Mesenchymal stem cell (in vitro differentiated cells and primary cell): ENCODE measurements around the gene AVP.
A peak's percentile ranks its signal among the peaks of the same experiment; 100 is the strongest.

Experiments
- DNase-seq: peaks from one replicate; pipeline ENCODE4 v3.0.0-alpha.2; 2013
- H2AFZ ChIP-seq: one replicate; pipeline ENCODE4 v1.6.1; 2013; ENCODE audit warnings: low read depth, mild to moderate bottlenecking, control low read depth, inconsistent platforms, low read length, moderate library complexity
- H2AK5ac ChIP-seq: 2 replicates; pipeline ENCODE4 v1.6.1; 2013; ENCODE audit warnings: low read length, moderate library complexity, mild to moderate bottlenecking, inconsistent platforms; ENCODE audit not compliant: severe bottlenecking
- H2BK120ac ChIP-seq: one replicate; pipeline ENCODE4 v1.6.1; 2013; ENCODE audit warnings: low read depth, mild to moderate bottlenecking, inconsistent platforms, low read length, moderate library complexity
- H2BK12ac ChIP-seq, 2 experiments: one replicate each; pipeline ENCODE4 v1.6.1; 2013; ENCODE audit warnings: inconsistent platforms in 2 of 2, low read length in 2 of 2, mild to moderate bottlenecking in 2 of 2, moderate library complexity in 2 of 2, control low read depth in 1 of 2
- H2BK15ac ChIP-seq: one replicate; pipeline ENCODE4 v1.6.1; 2013; ENCODE audit warnings: mild to moderate bottlenecking, low read depth, inconsistent platforms; ENCODE audit not compliant: poor library complexity, severe bottlenecking
- H2BK5ac ChIP-seq: 2 replicates; pipeline ENCODE4 v1.6.1; 2013; ENCODE audit warnings: low read depth, mild to moderate bottlenecking, low read length, control low read depth, inconsistent platforms; ENCODE audit not compliant: poor library complexity, severe bottlenecking
- H3K14ac ChIP-seq, 2 experiments: one replicate each; pipeline ENCODE4 v1.6.1; 2013; ENCODE audit warnings: inconsistent platforms in 2 of 2, low read length in 2 of 2, control low read depth in 1 of 2, mild to moderate bottlenecking in 1 of 2, moderate library complexity in 1 of 2
- H3K18ac ChIP-seq, 2 experiments: one replicate each; pipeline ENCODE4 v1.6.1; 2013; ENCODE audit warnings: inconsistent platforms in 2 of 2, low read length in 2 of 2, control low read depth in 1 of 2, low read depth in 1 of 2, mild to moderate bottlenecking in 1 of 2
- H3K23ac ChIP-seq, 2 experiments: one replicate each; pipeline ENCODE4 v1.6.1; 2013; ENCODE audit warnings: inconsistent platforms in 2 of 2, low read length in 2 of 2, mild to moderate bottlenecking in 2 of 2, moderate library complexity in 2 of 2, control low read depth in 1 of 2
- H3K27ac ChIP-seq: 2 replicates; pipeline ENCODE4 v1.5.1; 2013; ENCODE audit warnings: mild to moderate bottlenecking, moderate library complexity, low read length, control low read depth, inconsistent platforms; ENCODE audit not compliant: poor library complexity, severe bottlenecking
- H3K27me3 ChIP-seq, 2 experiments: 2 replicates each; pipeline versions ENCODE4 v1.6.1 to v1.7.0; 2013; ENCODE audit warnings: low read length in 2 of 2, mild to moderate bottlenecking in 2 of 2, moderate library complexity in 2 of 2, control low read depth in 1 of 2, inconsistent platforms in 1 of 2; ENCODE audit not compliant: control insufficient read depth in 1 of 2, insufficient read depth in 1 of 2
- H3K36me3 ChIP-seq, 2 experiments: 2 replicates each; pipeline versions ENCODE4 v1.6.1 to v1.7.0; 2013; ENCODE audit warnings: low read length in 2 of 2, control low read depth in 1 of 2, inconsistent platforms in 1 of 2, low read depth in 1 of 2, mild to moderate bottlenecking in 1 of 2; ENCODE audit not compliant: insufficient read depth in 2 of 2, control insufficient read depth in 1 of 2
- H3K4ac ChIP-seq, 2 experiments: one replicate each; pipeline ENCODE4 v1.6.1; 2013; ENCODE audit warnings: inconsistent platforms in 2 of 2, low read length in 2 of 2, mild to moderate bottlenecking in 2 of 2, moderate library complexity in 2 of 2, control low read depth in 1 of 2, low read depth in 1 of 2
- H3K4me1 ChIP-seq: 2 replicates; pipeline ENCODE4 v1.6.1; 2013; ENCODE audit warnings: low read depth, low read length, control low read depth; ENCODE audit not compliant: control insufficient read depth, insufficient read depth
- H3K4me2 ChIP-seq: 2 replicates; pipeline ENCODE4 v1.6.1; 2013; ENCODE audit warnings: low read length, mild to moderate bottlenecking, inconsistent platforms; ENCODE audit not compliant: poor library complexity, severe bottlenecking
- H3K4me3 ChIP-seq, 2 experiments: 2 replicates each; pipeline versions ENCODE4 v1.5.1 to v1.7.0; 2013; ENCODE audit warnings: low read length in 2 of 2, mild to moderate bottlenecking in 2 of 2, control low read depth in 1 of 2, low read depth in 1 of 2; ENCODE audit not compliant: insufficient read depth in 1 of 2
- H3K79me1 ChIP-seq: replicated peaks from 2 replicates; pipeline ENCODE4 v1.6.1; 2013; ENCODE audit warnings: mild to moderate bottlenecking, control low read depth, low read length, inconsistent platforms; ENCODE audit not compliant: poor library complexity, severe bottlenecking
- H3K9ac ChIP-seq: 2 replicates; pipeline ENCODE4 v1.7.0; 2013; ENCODE audit warnings: mild to moderate bottlenecking, low read length, moderate library complexity
- H3K9me3 ChIP-seq: 2 replicates; pipeline ENCODE4 v1.7.0; 2013; ENCODE audit warnings: mild to moderate bottlenecking, low read length; ENCODE audit not compliant: control insufficient read depth
- H4K8ac ChIP-seq: one replicate; pipeline ENCODE4 v1.6.1; 2013; ENCODE audit warnings: inconsistent platforms, mild to moderate bottlenecking, low read length, moderate library complexity
- H4K91ac ChIP-seq: one replicate; pipeline ENCODE4 v1.6.1; 2013; ENCODE audit warnings: mild to moderate bottlenecking, low read length, inconsistent platforms
- WGBS: methylation state at CpG from one replicate; pipeline ENCODE4 v1.1.7; 2013; ENCODE audit warnings: mixed read lengths; 5-methylcytosine and 5-hydroxymethylcytosine counted together

The AVP gene

GRCh38 chr20:3115190-3116107 is 30.9 kb upstream of the AVP start:
- Histone ChIP-seq H3K36me3 (peaks cover 26 to 27% of the 10 kb centered on the region in 2 experiments), H2AK5ac (no peak overlapping the region), H3K9me3 (no peaks in the 10 kb centered on the region), H2BK15ac (no peak overlapping the region), H2BK5ac (no peak overlapping the region), H3K4ac (no peak overlapping the region), H3K4me3 (no peak overlapping the region), H3K4me2 (no peak overlapping the region), H3K9ac (no peak overlapping the region), H3K23ac (no peak overlapping the region), H3K27me3 (no peaks in the 10 kb centered on the region), H4K91ac (peak overlapping the region; percentile 34), H2BK120ac (no peak overlapping the region), H3K79me1 (peaks cover 16% of the 10 kb centered on the region), H3K27ac (no peak overlapping the region), H3K4me1 (peaks cover 6% of the 10 kb centered on the region), H2BK12ac (no peak overlapping the region), H3K18ac (no peak overlapping the region), H4K8ac (no peak overlapping the region), H2AFZ (no peak overlapping the region), H3K14ac (no peak overlapping the region)
- WGBS: 69% methylated on average over 28 of the region's 30 CpGs
- DNase-seq: peak; percentile 64

GRCh38 chr20:3111995-3112394 is 27.5 kb upstream of the AVP start:
- H3K36me3 ChIP-seq: peaks cover 37 to 46% of the 10 kb centered on the region in 2 experiments
- no peak overlapping the region for H4K91ac ChIP-seq
- 95% methylated on average over 2 of the region's 2 CpGs for WGBS
- H3K4me2 ChIP-seq: no peak overlapping the region
- no peak overlapping the region for H3K23ac ChIP-seq
- no peak overlapping the region for H3K4me3 ChIP-seq
- no peak overlapping the region for H2BK12ac ChIP-seq
- DNase-seq: no peak
- no peak overlapping the region for H3K14ac ChIP-seq
- H3K4ac ChIP-seq: no peak overlapping the region
- no peak overlapping the region for H3K27ac ChIP-seq
- no peak overlapping the region for H2AK5ac ChIP-seq
- no peak overlapping the region for H2BK5ac ChIP-seq
- H3K9ac ChIP-seq: no peak overlapping the region
- H3K18ac ChIP-seq: no peak overlapping the region
- no peak overlapping the region for H2AFZ ChIP-seq
- H2BK120ac ChIP-seq: no peak overlapping the region
- H3K4me1 ChIP-seq: peaks cover 8% of the 10 kb centered on the region
- no peak overlapping the region for H4K8ac ChIP-seq
- no peaks in the 10 kb centered on the region for H3K9me3 ChIP-seq
- peaks cover 16% of the 10 kb centered on the region for H3K79me1 ChIP-seq
- H2BK15ac ChIP-seq: no peak overlapping the region
- H3K27me3 ChIP-seq: no peaks in the 10 kb centered on the region

GRCh38 chr20:3111507-3111906 is 27.0 kb upstream of the AVP start:
- Histone ChIP-seq H3K27ac (no peak overlapping the region), H3K4me3 (no peak overlapping the region), H3K4ac (no peak overlapping the region), H2BK5ac (no peak overlapping the region), H2BK12ac (no peak overlapping the region), H3K9ac (no peak overlapping the region), H4K91ac (no peak overlapping the region), H3K23ac (no peak overlapping the region), H2AK5ac (no peak overlapping the region), H2AFZ (no peak overlapping the region), H3K4me1 (peaks cover 8% of the 10 kb centered on the region), H3K9me3 (no peaks in the 10 kb centered on the region), H2BK120ac (no peak overlapping the region), H2BK15ac (no peak overlapping the region), H3K79me1 (peaks cover 16% of the 10 kb centered on the region), H3K4me2 (no peak overlapping the region), H4K8ac (no peak overlapping the region), H3K27me3 (no peaks in the 10 kb centered on the region), H3K18ac (no peak overlapping the region), H3K14ac (no peak overlapping the region), H3K36me3 (peaks cover 42 to 51% of the 10 kb centered on the region in 2 experiments)
- no peak for DNase-seq
- WGBS: 95% methylated on average over 7 of the region's 7 CpGs

- WGBS: 96% methylated on average over 20 of the region's 23 CpGs
- no peak overlapping the region for H2BK15ac ChIP-seq
These were observed 25.1 kb upstream of the AVP start for GRCh38 chr20:3109350-3110302.

More at GRCh38 chr20:3109350-3110302, 25.1 kb upstream of the AVP start:
- H3K79me1 ChIP-seq: peaks cover 11% of the 10 kb centered on the region
- no peak overlapping the region for H4K8ac ChIP-seq
- H3K9me3 ChIP-seq: no peaks in the 10 kb centered on the region
- H3K27ac ChIP-seq: no peak overlapping the region
- H2AFZ ChIP-seq: no peak overlapping the region
- H2BK12ac ChIP-seq: no peak overlapping the region
- no peak overlapping the region for H2BK5ac ChIP-seq
- H2AK5ac ChIP-seq: no peak overlapping the region
- H2BK120ac ChIP-seq: no peak overlapping the region
- no peak overlapping the region for H3K14ac ChIP-seq
- no peak overlapping the region for H4K91ac ChIP-seq
- H3K36me3 ChIP-seq: peaks cover 42 to 48% of the 10 kb centered on the region in 2 experiments
- no peak overlapping the region for H3K18ac ChIP-seq
- no peak overlapping the region for H3K4me3 ChIP-seq
- H3K27me3 ChIP-seq: no peaks in the 10 kb centered on the region
- H3K4me1 ChIP-seq: peaks cover 4% of the 10 kb centered on the region
- DNase-seq: no peak
- no peak overlapping the region for H3K4me2 ChIP-seq
- H3K23ac ChIP-seq: no peak overlapping the region
- no peak overlapping the region for H3K4ac ChIP-seq
- no peak overlapping the region for H3K9ac ChIP-seq
